MM.1S (cell line): ENCODE data around the gene NHLH2.

Experiments used
- DNase-seq: peaks from one replicate; pipeline ENCODE4 v3.0.0-alpha.2; 2015
- H2AFZ ChIP-seq: fragments of 300-600 bp; sonication (generic); 2 replicates; pipeline ENCODE4 v1.6.0; 2016; ENCODE audit warnings: antibody characterized with exemption, low read length
- H3F3A ChIP-seq: fragments of 300-600 bp; sonication (generic); 2 replicates; pipeline ENCODE4 v1.6.1; 2016; ENCODE audit warnings: mild to moderate bottlenecking, antibody characterized with exemption, low read length, moderate library complexity, mixed read lengths; ENCODE audit not compliant: insufficient read depth
- H3K27ac ChIP-seq: fragments of 300-600 bp; sonication (generic); 2 replicates; pipeline ENCODE4 v1.5.1; 2016; ENCODE audit warnings: mild to moderate bottlenecking, low read length
- H3K27me3 ChIP-seq: fragments of 300-600 bp; sonication (generic); replicated peaks from 2 replicates; pipeline ENCODE4 v1.6.0; 2016; ENCODE audit warnings: low read length; ENCODE audit not compliant: insufficient read depth
- H3K36me3 ChIP-seq: fragments of 300-600 bp; sonication (generic); replicated peaks from 2 replicates; pipeline ENCODE4 v1.6.1; 2016; ENCODE audit warnings: mild to moderate bottlenecking, low read length, mixed read lengths; ENCODE audit not compliant: insufficient read depth
- H3K4me1 ChIP-seq: fragments of 300-600 bp; sonication (generic); 2 replicates; pipeline ENCODE4 v1.6.1; 2016; ENCODE audit warnings: low read length, mixed read lengths
- H3K4me2 ChIP-seq: fragments of 300-600 bp; sonication (generic); 2 replicates; pipeline ENCODE4 v1.6.0; 2016; ENCODE audit warnings: low read depth, low read length
- H3K4me3 ChIP-seq: fragments of 300-600 bp; sonication (generic); 2 replicates; pipeline ENCODE4 v1.5.1; 2016; ENCODE audit warnings: low read length, mixed read lengths
- H3K79me2 ChIP-seq: fragments of 300-600 bp; sonication (generic); 2 replicates; pipeline ENCODE4 v1.6.1; 2016; ENCODE audit warnings: mixed run types, low read length, mixed read lengths
- H3K9ac ChIP-seq: fragments of 300-600 bp; sonication (generic); 2 replicates; pipeline ENCODE4 v1.6.1; 2016; ENCODE audit warnings: low read length, mixed read lengths
- H3K9me2 ChIP-seq: fragments of 300-600 bp; sonication (generic); replicated peaks from 2 replicates; pipeline ENCODE4 v1.6.1; 2016; ENCODE audit warnings: mild to moderate bottlenecking, low read length, mixed read lengths; ENCODE audit not compliant: insufficient read depth
- H3K9me3 ChIP-seq: fragments of 300-600 bp; sonication (generic); replicated peaks from 2 replicates; pipeline ENCODE4 v1.6.1; 2016; ENCODE audit warnings: mild to moderate bottlenecking, low read length, mixed read lengths; ENCODE audit not compliant: insufficient read depth
- H4K20me1 ChIP-seq: fragments of 300-600 bp; sonication (generic); 2 replicates; pipeline ENCODE4 v1.6.1; 2016; ENCODE audit warnings: mild to moderate bottlenecking, low read length, moderate library complexity, mixed read lengths; ENCODE audit not compliant: insufficient read depth
- CTCF ChIP-seq: fragments of 300-600 bp; sonication (generic); IDR thresholded peaks from 2 replicates; pipeline ENCODE4 v1.5.1; 2016; ENCODE audit warnings: antibody characterized with exemption, low read length, mixed read lengths
- EZH2 ChIP-seq: fragments of 300-600 bp; sonication (generic); optimal IDR thresholded peaks from 2 replicates; pipeline ENCODE3; 2017; ENCODE audit warnings: low read depth, mild to moderate bottlenecking, antibody characterized with exemption, low read length, mixed read lengths
- EZH2phosphoT487 ChIP-seq: fragments of 300-600 bp; sonication (generic); IDR thresholded peaks from 2 replicates; pipeline ENCODE4 v1.6.1; 2018; ENCODE audit warnings: antibody characterized with exemption, low read length

The NHLH2 gene

GRCh38 chr1:115833856-115834255 lies 7.1 kb downstream of the NHLH2 start:
- H3K9me2 ChIP-seq, result no peaks in the 10 kb centered on the region
- H3F3A ChIP-seq, result no peaks in the 10 kb centered on the region
- no peaks in the 10 kb centered on the region for H3K36me3 ChIP-seq
- no peaks in the 10 kb centered on the region for H3K27me3 ChIP-seq
- H3K4me2 ChIP-seq, result no peak overlapping the region
- no peak overlapping the region for H3K9ac ChIP-seq
- no peaks in the 10 kb centered on the region for H4K20me1 ChIP-seq
- DNase-seq, result no peak
- H3K9me3 ChIP-seq, result no peaks in the 10 kb centered on the region
- H3K79me2 ChIP-seq, result no peaks in the 10 kb centered on the region
- TF ChIP-seq EZH2, result no peak
- no peak for TF ChIP-seq EZH2phosphoT487
- no peak overlapping the region for H3K27ac ChIP-seq
- no peak overlapping the region for H3K4me3 ChIP-seq
- H3K4me1 ChIP-seq, result no peaks in the 10 kb centered on the region
- H2AFZ ChIP-seq, result no peak overlapping the region

DNA sequence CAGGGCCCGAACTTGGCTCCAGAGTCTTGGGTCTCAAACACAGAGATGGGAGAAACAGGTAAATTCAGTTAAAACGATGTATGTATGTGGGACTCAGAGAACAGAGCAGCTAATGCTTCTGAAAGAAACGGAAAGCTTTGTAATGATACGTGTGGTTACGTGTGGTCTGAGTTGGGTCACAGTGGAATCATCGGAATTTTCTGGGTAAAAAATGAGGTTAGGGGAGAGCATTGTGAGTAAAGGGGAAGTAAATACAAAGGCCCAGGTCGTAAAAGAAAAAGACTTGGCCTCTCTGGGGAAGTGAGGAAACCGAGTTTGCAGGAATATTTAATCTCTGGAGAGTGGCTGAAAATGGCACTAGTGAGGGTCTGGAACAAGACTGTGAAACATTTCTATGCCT lies 8.3 kb downstream of the NHLH2 start:
- Histone ChIP-seq H3K9ac (no peak overlapping the region), H3K79me2 (no peaks in the 10 kb centered on the region), H3K36me3 (no peaks in the 10 kb centered on the region), H3K27ac (no peak overlapping the region), H3K9me3 (no peaks in the 10 kb centered on the region), H3K27me3 (no peaks in the 10 kb centered on the region), H2AFZ (no peak overlapping the region), H3K9me2 (no peaks in the 10 kb centered on the region), H3K4me2 (no peak overlapping the region), H4K20me1 (no peaks in the 10 kb centered on the region), H3K4me3 (no peak overlapping the region), H3F3A (no peaks in the 10 kb centered on the region), H3K4me1 (no peaks in the 10 kb centered on the region)
- TF ChIP-seq EZH2 (no peak), CTCF (no peak), EZH2phosphoT487 (no peak)
- no peak for DNase-seq

GRCh38 chr1:115830963-115831362 lies 10.0 kb downstream of the NHLH2 start:
- H3K4me1 ChIP-seq, result no peaks in the 10 kb centered on the region
- no peak for DNase-seq
- no peak overlapping the region for H3K9ac ChIP-seq
- H3K27ac ChIP-seq, result no peak overlapping the region
- no peaks in the 10 kb centered on the region for H4K20me1 ChIP-seq
- H3K4me2 ChIP-seq, result no peak overlapping the region
- H3K36me3 ChIP-seq, result no peaks in the 10 kb centered on the region
- H3K4me3 ChIP-seq, result no peak overlapping the region
- H2AFZ ChIP-seq, result no peak overlapping the region
- TF ChIP-seq EZH2phosphoT487 (no peak), EZH2 (no peak), CTCF (no peak)
- H3K9me3 ChIP-seq, result no peaks in the 10 kb centered on the region
- no peaks in the 10 kb centered on the region for H3F3A ChIP-seq
- H3K79me2 ChIP-seq, result no peaks in the 10 kb centered on the region
- H3K27me3 ChIP-seq, result no peaks in the 10 kb centered on the region
- H3K9me2 ChIP-seq, result no peaks in the 10 kb centered on the region

GRCh38 chr1:115829947-115830346 lies 11.0 kb downstream of the NHLH2 start:
- Histone ChIP-seq H3K9ac (no peak overlapping the region), H3K9me2 (no peaks in the 10 kb centered on the region), H3K27ac (no peak overlapping the region), H2AFZ (no peak overlapping the region), H4K20me1 (no peaks in the 10 kb centered on the region), H3K36me3 (no peaks in the 10 kb centered on the region), H3K9me3 (no peaks in the 10 kb centered on the region), H3F3A (no peaks in the 10 kb centered on the region), H3K4me3 (no peak overlapping the region), H3K27me3 (no peaks in the 10 kb centered on the region), H3K4me1 (no peaks in the 10 kb centered on the region), H3K79me2 (no peaks in the 10 kb centered on the region), H3K4me2 (no peak overlapping the region)
- no peak for DNase-seq
- TF ChIP-seq CTCF (no peak), EZH2 (no peak), EZH2phosphoT487 (no peak)
